ENCODE results near the gene SP140L.
"Not testable (repeated sequence)": the region's sequence is repeated elsewhere in the genome, so short reads cannot be mapped to it uniquely, and the experiment has no call there.

Gene SP140L

GRCh38 chr2:230384986-230385385 lies 58.0 kb downstream of the SP140L start:
- no peak for DNase-seq

- DNase-seq, result no peak
Observed at GRCh38 chr2:230394301-230394700, 67.3 kb downstream of the SP140L start.

GRCh38 chr2:230398698-230399097 lies 71.7 kb downstream of the SP140L start:
- not testable (repeated sequence) for DNase-seq

GRCh38 chr2:230400041-230400440 lies 73.0 kb downstream of the SP140L start:
- DNase-seq, result no peak

GRCh38 chr2:230400454-230400853 lies 73.5 kb downstream of the SP140L start:
- DNase-seq, result no peak

GRCh38 chr2:230401026-230401425 lies 74.0 kb downstream of the SP140L start:
- DNase-seq, result not testable (repeated sequence)

GRCh38 chr2:230403746-230404145 lies 76.8 kb downstream of the SP140L start:
- no peak for DNase-seq

GRCh38 chr2:230405824-230406223 lies 78.8 kb downstream of the SP140L start:
- DNase-seq, result no peak

GRCh38 chr2:230408244-230408842 lies 81.3 kb downstream of the SP140L start:
- no peak for DNase-seq

- DNase-seq, result peak; percentile 88 to 92 (median 90)
Observed at GRCh38 chr2:230409316-230409715, 82.3 kb downstream of the SP140L start.

- no peak for DNase-seq
Observed at GRCh38 chr2:230410263-230410662, 83.3 kb downstream of the SP140L start.

GRCh38 chr2:230410861-230411569 lies 84.0 kb downstream of the SP140L start:
- peak in 1 of 3 donors; percentile 27 for DNase-seq

- DNase-seq, result peak; percentile 86 to 94 (median 87)
Observed at GRCh38 chr2:230411570-230412370, 84.8 kb downstream of the SP140L start.

- peak; percentile 57 to 70 (median 69) for DNase-seq
Observed at GRCh38 chr2:230412371-230412711, 85.3 kb downstream of the SP140L start.

- DNase-seq, result no peak
Observed at GRCh38 chr2:230412846-230413245, 85.9 kb downstream of the SP140L start.

GRCh38 chr2:230413479-230413878 lies 86.5 kb downstream of the SP140L start:
- DNase-seq, result no peak

GRCh38 chr2:230414302-230414701 lies 87.3 kb downstream of the SP140L start:
- no peak for DNase-seq

GRCh38 chr2:230416061-230416721 lies 89.2 kb downstream of the SP140L start, which contains the start of gene SP100:
Gene SP100, plus strand, starts transcription at chr2:230416201. Its CDS starts 96 bp downstream, at chr2:230416297.
- DNase-seq, result peak; percentile 92 to 96 (median 95)

- DNase-seq, result no peak
Observed at GRCh38 chr2:230417436-230417835, 90.4 kb downstream of the SP140L start.

GRCh38 chr2:230418341-230419016 lies 91.5 kb downstream of the SP140L start:
- peak; percentile 63 to 72 (median 67) for DNase-seq

GRCh38 chr2:230419181-230419580 lies 92.2 kb downstream of the SP140L start:
- DNase-seq, result no peak

GRCh38 chr2:230422149-230422548 lies 95.2 kb downstream of the SP140L start:
- DNase-seq, result no peak
